Measurements from ENCODE around the gene AK1.
A peak's percentile ranks its signal among the peaks of the same experiment; 100 is the strongest.

AK1 gene

DNA sequence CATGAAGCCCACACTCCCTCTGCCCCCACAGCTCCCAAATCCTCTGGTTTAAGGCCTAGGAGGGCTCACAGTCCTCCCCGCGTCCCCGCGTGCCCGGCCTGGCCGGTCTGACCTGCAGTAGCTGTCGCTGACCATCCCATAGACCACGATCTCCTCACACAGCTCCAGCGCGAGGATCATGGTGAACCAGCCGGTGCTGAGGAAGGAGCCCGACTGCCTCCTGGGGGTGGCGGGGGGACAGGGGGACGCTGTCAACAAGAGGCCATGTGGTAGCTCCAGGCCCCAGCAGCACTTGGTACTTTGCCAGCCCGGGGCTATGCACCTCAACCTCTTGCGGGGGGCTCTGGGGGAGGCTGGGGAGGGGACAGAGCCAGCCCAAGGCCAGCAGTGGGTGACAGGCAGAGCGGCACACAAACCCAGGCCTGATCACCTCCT is 32.4 kb upstream of the AK1 start:
- DNase-seq (ENCODE audit: low read depth): no peak

DNA sequence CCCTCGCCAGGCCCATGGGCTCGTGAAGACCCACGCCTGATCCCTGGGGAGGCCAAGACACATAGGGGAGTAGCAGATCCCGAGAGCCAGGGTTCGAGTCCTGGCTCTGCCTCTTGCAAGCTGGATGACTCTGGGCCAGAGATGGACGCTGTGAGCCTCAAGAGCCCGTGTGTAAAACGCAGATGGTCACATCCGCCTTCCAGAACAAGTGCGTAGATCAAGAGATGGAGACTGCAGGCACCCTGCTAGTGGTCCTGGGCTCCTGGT is 31.1 kb upstream of the AK1 start:
- no peak for DNase-seq (ENCODE audit: low read depth)

DNA sequence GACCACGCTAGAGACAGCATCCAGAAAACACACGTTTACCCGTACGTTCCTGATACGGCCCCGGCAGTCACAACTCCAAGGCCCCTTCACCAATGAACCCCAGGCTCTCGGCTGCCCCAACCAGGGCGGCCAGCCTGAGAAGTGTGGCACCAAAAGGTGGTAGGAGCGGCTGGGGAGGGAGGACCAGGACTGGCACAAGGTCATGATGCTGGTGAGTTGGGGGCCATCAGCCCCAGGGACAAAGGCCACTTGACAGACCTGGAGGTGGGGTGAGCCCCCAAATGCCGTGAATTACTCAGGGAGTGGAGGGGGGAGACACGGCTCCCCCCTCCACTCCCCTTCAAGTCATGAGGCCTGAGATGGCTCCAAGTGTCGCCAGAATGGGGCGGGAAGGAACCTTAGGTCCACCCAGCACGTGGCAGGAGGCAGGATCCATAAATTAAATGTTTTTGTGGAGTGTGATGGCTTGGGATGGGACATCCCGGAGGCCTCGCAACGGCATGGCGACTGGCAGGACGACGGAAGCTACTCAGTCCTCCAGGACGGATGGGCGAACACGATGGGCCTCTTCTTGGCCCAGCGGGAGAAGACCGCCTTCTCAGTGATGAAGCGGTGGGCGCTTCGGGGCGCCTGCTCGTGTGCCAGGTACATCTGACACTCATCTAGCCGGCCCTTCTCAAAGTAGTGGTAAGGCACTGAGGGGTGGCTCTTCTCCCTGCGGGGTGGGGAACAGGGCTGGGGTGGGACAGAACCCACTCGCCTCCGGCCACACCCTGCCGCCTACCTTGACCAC is 30.6 kb upstream of the AK1 start:
- no peak for DNase-seq (ENCODE audit: low read depth)

DNA sequence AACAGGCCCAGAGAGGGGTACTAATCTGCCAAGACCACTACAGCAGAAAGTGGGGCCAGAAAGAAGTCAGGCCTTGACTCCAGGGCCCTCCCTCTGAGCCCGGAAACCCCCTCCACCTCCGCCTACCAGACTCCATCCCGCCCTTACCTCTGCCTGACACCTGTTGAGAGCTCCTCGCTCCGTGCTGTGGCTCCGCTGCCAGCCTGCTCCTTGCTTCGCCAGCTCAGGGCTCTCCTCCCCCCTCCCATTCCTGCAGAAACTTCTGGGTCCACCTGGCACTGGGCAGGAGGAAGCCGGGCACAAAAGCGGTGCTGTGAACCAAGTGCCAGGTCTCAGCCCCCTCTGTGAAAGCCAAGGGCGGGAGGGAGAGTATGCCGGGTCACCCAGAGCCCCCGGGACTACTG is 28.3 kb upstream of the AK1 start:
- DNase-seq (ENCODE audit: low read depth): no peak

DNA sequence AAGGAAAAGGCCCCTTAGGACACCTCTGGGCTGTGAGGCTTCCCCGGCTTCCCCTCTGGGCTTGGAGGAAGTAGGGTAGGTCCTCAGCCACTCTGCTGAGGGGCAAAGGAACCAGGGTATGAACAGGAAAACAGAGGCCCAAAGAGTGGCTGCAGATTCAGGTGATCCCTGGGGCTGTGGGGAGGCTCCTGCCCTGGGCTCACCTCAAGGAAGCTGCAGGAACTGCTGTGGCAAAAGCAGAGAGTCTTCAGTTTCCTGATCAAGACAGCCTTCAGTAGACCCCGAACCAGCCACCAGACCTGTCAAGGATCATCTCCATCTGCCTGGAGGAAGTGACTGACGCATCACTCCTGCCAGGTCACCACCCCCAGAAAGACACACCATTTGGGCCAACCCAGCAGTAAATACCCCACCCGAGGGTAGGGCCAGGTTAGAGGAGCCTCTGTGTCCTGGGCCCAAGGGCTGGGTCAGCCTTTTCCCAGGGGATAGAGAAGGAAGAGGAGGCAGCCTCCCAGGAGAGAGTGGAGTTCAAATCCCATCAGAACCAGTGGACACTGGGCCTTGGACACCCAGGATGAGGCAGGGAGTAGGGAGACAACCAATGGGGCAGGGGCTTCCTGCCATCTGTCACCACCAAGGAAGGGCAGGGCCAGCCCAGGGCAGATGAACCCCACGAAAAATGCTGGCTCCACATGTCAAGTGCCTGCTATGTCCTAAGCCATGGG is 27.7 kb upstream of the AK1 start:
- DNase-seq (ENCODE audit: low read depth): no peak

DNA sequence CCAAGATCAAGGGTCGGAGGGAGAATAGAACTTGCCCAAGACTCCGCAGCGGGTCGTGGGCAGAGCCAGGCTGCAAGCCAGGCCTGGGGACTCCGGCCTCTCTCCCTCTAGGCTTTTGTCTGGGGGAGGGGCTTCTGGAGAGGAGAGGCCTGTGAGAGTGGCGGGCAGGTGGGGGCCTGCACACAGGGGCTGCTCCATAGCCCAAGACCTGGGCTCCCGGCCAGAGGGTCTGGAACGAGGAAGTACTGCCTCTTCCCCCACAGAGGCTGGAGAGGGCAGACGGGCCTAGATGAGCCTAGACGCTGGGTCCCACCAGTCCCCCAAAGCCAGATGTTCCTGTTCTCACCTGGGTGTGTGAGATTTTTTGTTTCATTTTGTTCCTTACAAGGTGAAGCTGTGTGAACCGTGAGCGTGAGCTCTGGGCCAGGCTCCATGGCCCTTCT is 27.1 kb upstream of the AK1 start:
- DNase-seq (ENCODE audit: low read depth): no peak

DNA sequence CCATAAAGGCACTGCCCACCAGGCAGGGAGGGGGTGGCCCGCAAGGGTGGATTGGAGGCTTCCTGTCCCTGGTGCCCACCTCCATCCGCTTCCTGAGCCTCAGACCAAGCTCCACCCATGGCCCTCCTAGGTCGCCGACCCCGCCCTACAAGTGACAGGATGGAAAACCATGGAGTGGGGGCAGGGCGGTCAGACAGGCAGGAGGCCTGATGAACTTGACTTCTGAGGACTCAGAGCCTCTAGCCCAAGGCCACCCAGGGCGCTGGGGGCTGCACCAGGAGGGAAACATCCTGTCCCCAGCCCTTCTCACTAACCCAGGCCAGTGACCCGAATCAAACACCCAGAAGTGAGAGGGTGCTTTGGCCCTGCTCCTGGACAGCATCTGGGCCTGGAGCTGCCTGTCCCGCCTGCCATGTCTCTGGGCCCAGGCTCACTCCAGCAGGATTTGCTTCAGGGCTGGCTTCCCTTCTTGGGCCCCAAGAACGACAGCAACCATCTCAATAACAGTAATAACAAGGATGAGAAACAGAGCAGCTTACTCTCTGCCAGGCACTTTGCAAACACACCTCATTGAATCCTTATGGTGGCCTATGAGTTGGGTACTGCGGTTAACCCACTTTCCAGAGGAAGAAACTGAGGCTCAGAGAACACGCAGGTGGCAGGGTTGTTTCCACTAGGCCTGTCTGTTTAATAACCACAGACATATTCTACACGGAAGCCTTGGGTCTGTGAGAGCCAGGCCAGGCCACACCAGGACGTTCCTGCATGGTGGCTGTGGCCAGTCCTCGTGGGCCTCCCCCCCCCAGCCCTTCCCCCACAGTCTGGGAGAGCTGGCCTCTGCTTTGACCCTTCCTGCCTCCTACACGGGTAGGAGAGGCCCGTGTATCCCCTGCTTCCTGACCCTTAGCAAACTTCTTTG is 26.3 kb upstream of the AK1 start:
- DNase-seq (ENCODE audit: low read depth): no peak

DNA sequence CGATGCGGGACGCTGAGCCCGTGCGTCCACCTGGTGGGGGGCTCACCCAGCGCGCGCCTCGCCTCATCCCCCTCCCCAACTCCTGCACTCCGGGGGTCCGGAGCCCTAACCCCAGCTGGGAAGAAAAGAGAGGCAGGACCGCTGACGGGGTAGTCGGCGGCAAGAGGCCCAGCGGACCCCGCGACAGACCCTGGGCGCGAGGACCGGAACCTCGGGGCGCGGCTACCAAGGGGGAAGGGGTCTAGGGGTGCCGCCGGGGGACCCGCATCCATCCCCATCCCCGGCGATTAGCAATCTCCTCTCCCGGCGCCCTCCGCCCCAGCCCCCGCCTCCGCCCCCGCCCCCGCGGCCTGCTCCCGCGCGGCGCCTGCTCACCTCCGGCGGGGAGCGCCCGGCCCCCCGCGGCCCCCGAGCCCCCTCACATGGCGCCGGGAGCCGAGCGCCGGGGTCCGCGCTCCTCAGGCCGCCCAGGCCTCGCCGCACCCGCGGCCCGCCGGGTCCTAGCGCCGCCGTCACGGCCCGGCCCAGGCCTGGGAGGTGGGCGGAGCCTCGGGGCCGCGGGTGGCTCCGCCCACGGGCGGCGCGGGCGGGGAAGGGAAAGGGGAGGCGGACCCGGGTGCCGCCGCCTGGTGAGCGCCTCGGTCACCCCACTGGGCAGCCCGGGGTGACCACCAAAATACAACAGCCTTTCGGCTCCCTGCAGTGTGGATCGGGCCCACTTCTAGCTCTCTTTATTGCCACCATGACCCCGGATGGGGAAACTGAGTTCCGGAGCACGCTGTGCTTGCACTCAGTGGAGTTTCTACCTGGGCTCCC is 21.9 kb upstream of the AK1 start, which contains the start of gene ST6GALNAC6:
Gene ST6GALNAC6, minus strand, starts transcription at position 476 of the 816 bp plus-strand sequence. CDS start 1,622 bp downstream, outside the sequence.
- peak; percentile 75 for DNase-seq (ENCODE audit: low read depth)

DNA sequence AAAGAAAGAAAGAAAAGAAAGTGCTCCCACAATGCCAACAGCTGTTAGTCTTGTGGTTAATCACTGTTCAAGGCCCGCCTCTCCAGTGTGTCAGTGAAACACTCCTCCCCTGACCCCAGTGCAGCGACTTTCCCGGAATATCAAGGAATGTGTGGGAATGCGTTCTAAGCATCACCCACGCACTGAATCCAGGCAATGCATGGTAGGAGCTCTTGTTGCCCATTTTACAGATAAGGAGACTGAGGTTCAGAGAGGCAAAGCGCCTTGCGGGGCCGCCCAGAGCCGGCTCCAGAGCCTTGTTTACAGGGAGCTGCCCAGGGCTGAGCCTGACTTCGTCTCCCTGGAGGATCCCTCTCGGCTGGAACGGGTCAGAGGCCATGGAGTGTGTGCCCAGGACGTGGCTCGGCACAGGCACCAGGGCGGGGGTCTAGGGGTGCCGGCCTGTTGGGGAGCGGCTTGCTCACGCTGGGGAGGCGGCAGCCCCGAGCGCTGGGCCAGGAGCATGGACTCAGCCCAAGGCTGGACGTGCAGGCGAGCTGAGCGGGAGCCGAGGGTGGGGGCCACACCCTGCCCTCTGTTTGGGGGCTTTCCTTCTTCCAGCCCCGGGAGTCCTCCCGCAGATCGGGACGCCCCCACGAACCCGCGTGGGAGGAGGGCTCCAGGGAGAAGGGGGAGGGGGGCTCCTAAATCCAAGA is 21.1 kb upstream of the AK1 start:
- peak; percentile 85 for DNase-seq (ENCODE audit: low read depth)

DNA sequence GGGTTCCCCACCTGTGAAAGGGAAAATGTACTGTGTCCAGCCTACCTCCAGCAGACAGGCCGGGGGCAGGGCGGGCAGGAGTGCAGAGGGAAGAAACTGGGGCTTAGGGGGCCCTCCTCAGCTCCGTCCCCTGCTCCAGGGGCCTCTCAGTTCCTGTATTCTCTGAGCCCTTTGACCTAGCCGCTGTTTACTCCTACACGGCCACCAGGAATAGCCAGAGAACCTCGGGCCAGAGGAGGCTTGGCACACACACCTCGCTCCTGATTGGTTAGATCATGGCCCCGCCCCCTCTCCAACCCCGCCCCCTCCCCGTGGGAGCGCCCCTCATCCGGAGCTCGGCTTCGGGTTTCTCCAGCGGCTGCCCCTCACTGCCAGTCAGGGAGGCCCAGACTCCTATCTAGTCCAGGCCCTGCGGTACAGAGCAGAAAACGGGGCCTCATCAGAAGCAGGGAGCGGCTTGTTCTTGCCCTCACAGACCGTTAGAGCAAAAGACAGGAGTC is 19.8 kb upstream of the AK1 start:
- DNase-seq (ENCODE audit: low read depth): peak; percentile 82

DNA sequence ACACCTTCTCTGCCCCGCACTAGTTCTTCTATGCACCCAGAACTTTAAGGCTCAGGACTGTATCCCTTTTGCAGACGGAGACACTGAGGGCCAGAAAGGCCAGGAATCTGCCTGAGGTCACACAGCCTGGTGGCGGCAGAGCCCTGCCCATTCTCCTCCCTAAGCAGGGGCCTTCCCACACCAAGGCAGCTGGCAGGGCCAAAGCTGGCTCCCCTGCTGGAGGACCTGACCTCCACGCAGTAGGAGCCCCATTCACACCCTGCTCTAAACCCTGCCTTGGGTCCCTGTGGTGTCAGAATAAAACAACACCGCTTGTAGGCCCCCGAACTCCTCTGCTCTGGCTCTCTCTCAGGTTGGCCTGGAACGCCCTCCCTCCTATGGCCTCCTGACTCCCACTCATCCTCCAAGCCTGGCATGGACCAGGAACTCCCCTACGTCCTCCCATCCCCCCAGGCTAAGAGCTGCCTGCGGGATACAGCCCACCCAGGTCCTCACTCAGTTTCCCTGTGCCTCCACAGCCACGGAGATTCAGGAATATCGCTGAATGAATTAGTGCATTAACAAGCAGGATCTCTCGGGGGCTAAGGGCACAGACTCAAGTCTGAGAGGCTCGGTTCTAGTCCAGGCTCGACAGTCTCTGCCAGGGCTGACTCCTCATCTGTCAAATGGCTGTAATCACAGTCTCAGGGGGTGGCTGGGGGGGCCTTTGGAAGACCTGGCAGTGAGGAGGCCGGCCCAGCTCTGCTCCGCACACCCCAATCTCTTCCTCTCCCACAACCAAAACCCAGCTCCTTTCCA is 19.1 kb upstream of the AK1 start:
- DNase-seq (ENCODE audit: low read depth): no peak

DNA sequence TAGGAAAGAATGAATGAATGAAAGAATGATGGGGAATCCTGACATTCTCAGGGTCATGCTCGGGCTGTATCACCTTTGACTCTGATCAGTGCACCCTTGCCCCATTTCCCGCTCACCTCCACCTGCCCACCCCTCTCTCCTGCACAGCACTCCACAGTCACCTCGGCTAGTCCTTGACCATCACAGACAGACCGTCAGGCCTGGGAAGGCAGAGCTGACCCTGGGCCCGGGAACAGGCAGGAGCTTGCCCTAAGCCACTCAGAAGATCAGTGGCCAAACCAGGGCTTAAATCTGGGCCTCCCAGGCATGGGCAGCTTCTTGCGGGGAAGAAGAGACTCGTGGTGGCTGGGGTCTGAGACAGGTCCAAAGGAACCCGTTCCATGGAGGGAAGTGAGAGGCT is 18.3 kb upstream of the AK1 start:
- DNase-seq (ENCODE audit: low read depth): no peak

DNA sequence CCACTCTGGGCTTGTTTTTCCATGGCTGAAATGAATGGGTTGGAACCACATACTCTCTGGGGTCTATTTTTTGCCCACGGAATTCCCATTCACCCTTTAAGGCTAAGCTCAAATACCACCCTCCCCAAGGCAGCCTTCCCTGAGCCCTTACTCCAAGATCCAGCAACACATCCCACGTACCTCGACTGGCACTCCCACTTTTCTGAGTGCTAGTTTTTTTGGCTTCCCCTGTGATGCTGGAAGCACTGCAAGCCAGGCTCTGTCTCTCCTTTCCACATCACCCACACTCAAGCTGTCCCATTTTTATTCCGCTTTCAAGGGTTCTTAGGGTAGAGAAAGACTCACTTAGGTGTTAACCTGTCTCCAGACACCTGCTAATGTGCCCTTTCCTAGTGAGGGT is 15.9 kb upstream of the AK1 start:
- DNase-seq (ENCODE audit: low read depth): no peak

DNA sequence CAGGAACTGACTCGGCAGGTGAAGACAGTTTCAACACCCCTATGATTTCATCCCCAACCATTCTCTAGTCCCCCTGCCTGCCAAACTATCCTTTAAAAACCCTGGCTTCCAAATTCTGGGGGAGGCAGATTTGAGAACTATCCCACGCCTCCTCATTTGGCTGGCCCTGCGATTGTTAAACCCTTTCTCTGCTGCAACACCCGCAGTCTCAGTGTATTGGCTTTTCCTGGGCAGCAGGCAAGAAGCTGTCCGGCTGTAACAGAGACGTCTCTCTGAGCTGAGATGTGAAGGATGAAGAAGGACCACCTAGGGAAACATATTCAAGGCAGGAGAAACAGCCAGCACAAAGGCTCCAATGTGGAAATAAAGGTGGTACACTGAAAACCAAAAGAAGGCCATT is 15.4 kb upstream of the AK1 start:
- DNase-seq (ENCODE audit: low read depth): no peak

DNA sequence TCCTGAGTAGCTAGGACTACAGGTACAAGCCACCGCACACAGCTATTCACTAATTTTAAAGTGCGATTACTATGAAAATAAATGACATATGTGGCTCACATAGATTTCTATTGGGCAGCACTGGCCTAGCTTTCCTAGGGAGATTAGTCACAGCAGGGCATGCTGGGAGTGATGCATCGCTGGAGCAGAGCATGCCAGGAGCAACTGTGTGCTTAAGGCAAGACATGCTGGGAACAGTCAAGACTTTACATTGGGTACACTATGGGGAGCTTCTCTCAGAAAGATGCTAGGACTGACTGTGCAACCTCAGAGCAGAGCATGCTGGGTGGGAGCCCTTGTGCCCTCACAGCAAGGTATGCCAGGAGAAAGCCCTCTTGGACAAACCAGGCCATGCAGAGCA is 12.6 kb upstream of the AK1 start:
- no peak for DNase-seq (ENCODE audit: low read depth)

DNA sequence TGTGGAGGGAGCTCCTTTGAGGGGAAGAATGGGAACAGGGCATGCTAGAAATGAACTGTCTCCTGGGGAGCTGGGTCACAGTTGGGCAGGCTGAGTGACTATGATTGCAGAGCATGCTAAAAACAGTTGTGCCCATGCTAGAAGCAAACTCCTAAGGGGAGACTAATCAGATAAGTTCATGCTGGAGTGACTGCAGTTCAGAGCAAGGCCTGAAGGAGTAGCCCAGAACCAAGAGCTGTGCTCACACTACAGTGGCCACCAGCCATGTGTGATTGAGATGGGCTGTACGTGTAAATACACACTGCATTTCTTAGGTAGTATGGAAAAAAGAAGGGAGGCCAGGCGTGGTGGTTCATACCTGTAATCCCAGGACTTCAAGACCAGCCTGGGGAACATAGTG is 10.3 kb upstream of the AK1 start:
- no peak for DNase-seq (ENCODE audit: low read depth)

DNA sequence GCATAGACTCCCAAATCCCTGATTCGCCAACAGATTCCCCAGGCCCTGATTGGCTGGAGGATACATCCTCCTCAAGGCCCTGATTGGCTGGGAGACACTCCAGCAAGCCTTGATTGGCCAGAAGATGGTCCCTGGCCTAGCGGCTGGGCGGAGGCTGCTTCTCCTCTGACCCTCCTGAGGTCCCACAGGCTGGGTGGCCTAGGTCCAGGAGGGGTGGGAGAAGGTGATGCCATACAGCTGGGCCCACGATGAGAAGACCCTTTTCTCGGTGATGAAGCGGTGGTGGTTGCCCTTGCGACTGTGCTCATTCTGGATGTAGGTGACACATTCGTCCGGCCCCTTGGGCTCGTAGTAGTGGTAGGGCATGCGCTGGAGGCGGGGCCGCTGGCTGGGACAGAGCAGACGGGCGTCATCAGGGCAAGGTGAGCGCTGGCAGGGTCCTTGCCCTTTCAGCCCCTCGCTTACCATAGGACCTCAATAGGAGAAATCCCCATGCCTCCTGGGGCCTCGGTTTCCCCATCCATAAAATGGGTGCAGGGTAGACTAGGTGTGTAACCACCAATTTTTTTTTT is 9.0 kb upstream of the AK1 start:
- no peak for DNase-seq (ENCODE audit: low read depth)

DNA sequence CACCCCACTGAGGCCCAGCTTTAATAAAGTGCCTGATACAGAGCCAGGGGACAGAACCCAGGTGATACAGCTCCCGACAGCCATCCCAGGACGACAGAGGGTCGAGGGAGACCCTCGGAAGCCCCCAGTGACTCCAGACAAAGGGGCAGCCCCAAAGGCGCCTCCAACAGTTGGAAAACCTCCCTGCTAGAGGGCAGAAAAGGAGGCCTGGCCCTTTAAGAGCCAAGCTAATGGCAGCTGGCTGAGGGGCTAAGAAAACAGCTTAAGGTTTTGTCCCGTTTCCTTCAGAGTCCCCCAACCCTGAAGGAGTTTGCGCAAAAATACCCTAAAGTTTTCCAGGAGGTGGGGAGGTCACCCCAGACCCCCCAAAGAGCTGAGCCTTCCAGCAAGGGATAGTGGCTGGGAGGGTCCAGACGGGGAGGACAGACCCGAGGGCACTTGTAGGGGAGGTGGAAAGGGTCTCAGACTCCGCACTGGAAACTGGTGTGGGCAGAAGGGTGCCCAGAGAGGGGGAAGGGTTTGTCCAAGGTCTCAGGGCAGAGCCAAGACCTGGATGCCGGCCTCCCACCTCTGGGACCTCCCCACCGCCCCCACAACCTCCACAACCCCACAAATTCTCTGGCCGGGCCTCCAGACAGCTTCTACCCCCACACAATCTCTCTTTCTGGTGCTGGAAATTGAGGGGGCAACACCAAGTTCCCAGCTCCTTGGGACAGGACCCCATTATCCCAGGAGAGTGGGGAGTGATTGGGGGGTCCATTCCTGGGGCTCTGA is 8.2 kb upstream of the AK1 start:
- no peak for DNase-seq (ENCODE audit: low read depth)

DNA sequence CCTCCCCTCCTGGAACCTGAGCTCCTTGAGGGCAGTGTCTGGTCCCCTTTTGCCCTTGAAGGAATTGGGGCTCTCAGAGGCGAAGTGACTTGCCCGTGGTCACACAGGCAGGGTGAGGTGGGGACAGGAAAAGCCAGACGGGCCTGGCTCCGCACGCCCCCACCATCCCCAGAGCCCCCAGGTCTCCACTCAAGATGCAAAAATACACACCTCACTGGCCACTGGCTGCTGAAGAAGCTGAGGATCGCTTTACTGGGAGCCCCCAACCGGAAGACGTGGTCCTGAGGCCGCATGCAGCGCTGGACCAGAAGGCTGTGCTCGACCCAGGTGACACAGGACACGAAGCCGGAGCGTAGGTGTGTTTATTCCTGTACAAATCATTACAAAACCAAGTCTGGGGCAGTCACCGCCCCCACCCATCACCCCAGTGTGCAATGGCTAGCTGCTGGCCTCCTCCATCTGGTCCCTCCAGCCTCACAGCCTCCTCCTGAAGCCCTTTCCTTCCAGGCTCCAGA is 7.6 kb upstream of the AK1 start:
- no peak for DNase-seq (ENCODE audit: low read depth)

Measured in iris pigment epithelial cell (primary cell).